Glutamatergic neuron (in vitro differentiated cells): Measurements from ENCODE around the gene MTX2. TPM values are rescaled to one million over a fixed set of nuclear protein-coding genes. Genes with fewer than 3 reads are reported as not detected.
"Not testable (repeated sequence)": the region's sequence is repeated elsewhere in the genome, so short reads cannot be mapped to it uniquely, and the experiment has no call there.

ENCODE experiments used
- DNase-seq: peaks from one replicate; pipeline ENCODE4 v3.0.0; 2022
- H3K27ac Mint-ChIP-seq: one replicate; pipeline ENCODE4 v1.8.0; 2020; ENCODE audit warnings: mild to moderate bottlenecking, mixed read lengths, inconsistent platforms; ENCODE audit not compliant: unreplicated experiment
- H3K27me3 Mint-ChIP-seq: one replicate; pipeline ENCODE4 v1.8.0; 2020; ENCODE audit warnings: mild to moderate bottlenecking, moderate library complexity, mixed read lengths, inconsistent platforms; ENCODE audit not compliant: unreplicated experiment
- H3K36me3 Mint-ChIP-seq: one replicate; pipeline ENCODE4 v1.8.0; 2020; ENCODE audit warnings: mild to moderate bottlenecking, mixed read lengths, inconsistent platforms; ENCODE audit not compliant: unreplicated experiment
- H3K4me1 Mint-ChIP-seq: one replicate; pipeline ENCODE4 v1.8.0; 2020; ENCODE audit warnings: mild to moderate bottlenecking, low read depth, mixed read lengths, inconsistent platforms; ENCODE audit not compliant: unreplicated experiment
- H3K4me3 Mint-ChIP-seq: one replicate; pipeline ENCODE4 v1.8.0; 2020; ENCODE audit warnings: mild to moderate bottlenecking, mixed read lengths, inconsistent platforms; ENCODE audit not compliant: unreplicated experiment
- H3K9me3 Mint-ChIP-seq: one replicate; pipeline ENCODE4 v1.8.0; 2020; ENCODE audit warnings: mild to moderate bottlenecking, moderate library complexity, mixed read lengths, inconsistent platforms; ENCODE audit not compliant: unreplicated experiment
- CTCF ChIP-seq: fragments of 200-600 bp; sonication (generic); IDR thresholded peaks from one replicate; pipeline ENCODE4 v1.5.0; 2021; ENCODE audit not compliant: partially characterized antibody, unreplicated experiment
- total RNA-seq: library from RNA; stranded (reverse); fragmentation: NEBNext Ultra II Directional; extraction: Animal tissue kit (Norgen Biotek cat#: 25700); gene quantifications from one replicate; pipeline ENCODE4 v1.2.1, GENCODE V29; 2021; ENCODE audit not compliant: unreplicated experiment

MTX2 gene
- total RNA-seq, 1 donor from 2014 or later = 35.7 TPM

DNA sequence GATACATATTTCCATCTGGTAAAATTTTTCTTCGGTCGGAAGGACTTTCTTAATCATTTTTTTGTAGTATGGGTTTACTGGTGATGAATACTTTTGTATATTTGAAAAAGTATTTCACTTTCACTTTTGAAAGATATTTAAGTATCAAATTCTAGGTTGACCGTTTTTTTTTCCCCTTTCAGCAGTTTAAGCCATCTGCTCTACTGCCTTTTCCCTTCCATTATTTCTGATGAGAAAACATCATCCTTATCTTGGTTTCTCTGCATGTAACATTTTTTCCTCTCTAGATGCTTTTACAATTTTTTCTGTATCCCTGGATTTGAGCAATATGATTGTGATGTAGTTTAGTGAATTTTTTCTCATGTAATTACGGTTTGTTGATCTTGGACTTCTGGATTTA, 87.0 kb downstream of the MTX2 start:
- Mint-ChIP-seq H3K27me3 (no peaks in the 10 kb centered on the region), H3K36me3 (no peaks in the 10 kb centered on the region), H3K4me1 (no peaks in the 10 kb centered on the region), H3K9me3 (no peaks in the 10 kb centered on the region), H3K27ac (no peak overlapping the region), H3K4me3 (no peak overlapping the region)
- TF ChIP-seq CTCF = no peak
- no peak for DNase-seq

GRCh38 chr2:176364273-176364977, 95.2 kb downstream of the MTX2 start:
- Mint-ChIP-seq H3K36me3 (peaks cover 14% of the 10 kb centered on the region), H3K4me1 (no peaks in the 10 kb centered on the region), H3K27me3 (no peaks in the 10 kb centered on the region), H3K4me3 (no peak overlapping the region), H3K27ac (no peak overlapping the region), H3K9me3 (no peaks in the 10 kb centered on the region)
- no peak for TF ChIP-seq CTCF
- DNase-seq = no peak

GRCh38 chr2:176368349-176368748, 99.1 kb downstream of the MTX2 start:
- DNase-seq = no peak
- no peaks in the 10 kb centered on the region for H3K27me3 Mint-ChIP-seq
- H3K4me1 Mint-ChIP-seq = no peaks in the 10 kb centered on the region
- peaks cover 14% of the 10 kb centered on the region for H3K36me3 Mint-ChIP-seq
- no peaks in the 10 kb centered on the region for H3K9me3 Mint-ChIP-seq
- no peak overlapping the region for H3K27ac Mint-ChIP-seq
- TF ChIP-seq CTCF = no peak
- no peak overlapping the region for H3K4me3 Mint-ChIP-seq

DNA sequence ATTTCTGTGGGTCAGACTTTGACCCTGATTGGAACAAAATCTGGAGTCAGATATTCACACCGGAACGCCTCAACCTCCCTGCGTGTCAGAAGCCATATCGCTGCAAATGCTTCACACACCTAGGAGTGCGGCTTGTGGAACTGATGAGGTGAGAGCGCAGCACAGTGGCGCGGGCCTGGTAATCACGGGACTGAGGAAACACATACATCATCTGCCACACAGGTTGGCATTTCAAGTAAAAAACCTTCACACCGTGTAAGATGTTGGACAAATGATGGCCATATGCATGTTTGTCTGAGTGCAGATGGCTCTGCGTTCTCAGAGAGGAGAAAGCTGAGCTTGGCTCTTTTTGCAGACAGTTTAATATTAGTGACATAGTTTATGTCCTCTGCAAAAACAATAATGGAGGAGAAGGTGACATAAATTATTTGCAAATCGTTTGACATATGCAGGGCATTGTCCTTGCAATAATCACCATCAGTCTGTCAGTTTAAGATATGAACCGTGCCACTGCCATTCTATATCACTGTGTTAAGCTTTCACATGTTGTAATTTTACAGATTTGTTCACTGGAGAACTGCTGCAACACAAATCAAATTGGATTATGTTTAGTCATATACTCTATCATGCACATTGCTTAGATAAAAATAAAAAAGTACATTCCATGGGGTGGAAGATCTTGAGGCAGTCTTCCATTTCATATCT, 101.4 kb downstream of the MTX2 start:
- no peak for DNase-seq
- Mint-ChIP-seq H3K27ac (no peak overlapping the region), H3K9me3 (no peaks in the 10 kb centered on the region), H3K4me1 (no peaks in the 10 kb centered on the region), H3K27me3 (no peaks in the 10 kb centered on the region), H3K36me3 (peaks cover 14% of the 10 kb centered on the region), H3K4me3 (no peak overlapping the region)
- TF ChIP-seq CTCF = no peak

DNA sequence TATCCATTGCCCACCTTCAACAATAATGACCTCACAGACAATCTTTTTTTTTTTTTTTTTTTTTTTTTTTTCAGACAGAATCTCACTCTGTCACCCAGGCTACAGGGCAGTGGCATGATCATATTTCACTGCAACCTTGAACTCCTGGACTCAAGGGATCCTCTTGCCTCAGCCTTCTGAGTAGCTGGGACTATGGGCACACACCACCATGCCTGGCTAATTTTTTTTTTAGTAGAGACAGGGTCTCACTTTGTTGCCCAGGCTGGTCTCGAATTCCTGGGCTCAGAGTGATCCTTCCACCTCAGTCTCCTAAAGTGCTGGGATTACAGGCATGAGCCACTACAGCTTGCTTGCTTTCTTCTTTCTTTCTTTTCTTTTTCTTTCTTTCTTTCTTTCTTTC, 103.9 kb downstream of the MTX2 start:
- H3K27ac Mint-ChIP-seq, H3K36me3 Mint-ChIP-seq, H3K27me3 Mint-ChIP-seq, DNase-seq, H3K4me1 Mint-ChIP-seq, H3K9me3 Mint-ChIP-seq, H3K4me3 Mint-ChIP-seq: not testable (repeated sequence)
